HUES64 (cell line): Measurements from ENCODE around the gene IL11.

ENCODE experiments used
- H3K27ac ChIP-seq: 2 replicates; pipeline ENCODE4 v1.7.0; 2013; ENCODE audit warnings: low read depth, low read length, inconsistent platforms
- H3K27me3 ChIP-seq: 2 replicates; pipeline ENCODE4 v1.6.1; 2013; ENCODE audit warnings: mild to moderate bottlenecking, low read length; ENCODE audit not compliant: insufficient read depth
- H3K36me3 ChIP-seq: 2 replicates; pipeline ENCODE4 v1.6.1; 2013; ENCODE audit warnings: mild to moderate bottlenecking, low read length; ENCODE audit not compliant: insufficient read depth
- H3K4me1 ChIP-seq: 2 replicates; pipeline ENCODE4 v1.6.1; 2013; ENCODE audit warnings: mild to moderate bottlenecking, low read length, moderate library complexity; ENCODE audit not compliant: insufficient read depth
- H3K4me3 ChIP-seq: 2 replicates; pipeline ENCODE4 v1.5.1; 2013; ENCODE audit warnings: mild to moderate bottlenecking, low read length, moderate library complexity
- H3K9ac ChIP-seq: 2 replicates; pipeline ENCODE4 v1.6.1; 2013; ENCODE audit warnings: mild to moderate bottlenecking, low read depth, low read length
- H3K9me3 ChIP-seq: 2 replicates; pipeline ENCODE4 v1.6.1; 2013; ENCODE audit warnings: low read depth, low read length; ENCODE audit not compliant: insufficient read depth
- WGBS: fragments of 150-250, 120-280 bp; methylation state at CpG from one replicate; pipeline ENCODE4 v1.1.7; 2013; ENCODE audit warnings: missing lambda C conversion rate; 5-methylcytosine and 5-hydroxymethylcytosine counted together

IL11 gene

GRCh38 chr19:55315956-55316525, 54.2 kb downstream of the IL11 start:
- 94% methylated on average over 13 of the region's 13 CpGs for WGBS
- Histone ChIP-seq H3K9me3 (no peaks in the 10 kb centered on the region), H3K4me1 (peaks cover 4% of the 10 kb centered on the region; the same call in 1 of the 2 replicates), H3K9ac (no peak overlapping the region), H3K4me3 (no peak overlapping the region), H3K27me3 (no peaks in the 10 kb centered on the region), H3K27ac (no peak overlapping the region), H3K36me3 (no peaks in the 10 kb centered on the region)

GRCh38 chr19:55314396-55314795, 55.9 kb downstream of the IL11 start:
- Histone ChIP-seq H3K27ac (no peak overlapping the region), H3K4me1 (no peaks in the 10 kb centered on the region), H3K9ac (no peak overlapping the region), H3K4me3 (no peak overlapping the region), H3K9me3 (no peaks in the 10 kb centered on the region), H3K27me3 (no peaks in the 10 kb centered on the region), H3K36me3 (peaks cover 13% of the 10 kb centered on the region)
- WGBS, result 86% methylated on average over 8 of the region's 8 CpGs
